K562 (cell line): Measurements from ENCODE around the gene RNF166. TPM values are rescaled to one million over a fixed set of nuclear protein-coding genes. Genes with fewer than 3 reads are reported as not detected.
A peak's percentile ranks its signal among the peaks of the same experiment; 100 is the strongest.

Experiments used
- ETS2 ChIP-seq: IDR thresholded peaks from 2 replicates; pipeline ENCODE4 v1.6.1; 2016; ENCODE audit warnings: borderline replicate concordance, missing genetic modification characterization, mild to moderate bottlenecking, moderate library complexity, missing compliant biosample characterization; ENCODE audit not compliant: poor library complexity, severe bottlenecking
- KAT8 ChIP-seq: fragments of 450-650 bp; IDR thresholded peaks from 2 replicates; pipeline ENCODE4 v1.6.1; 2016; ENCODE audit warnings: low read depth, mild to moderate bottlenecking
- NCOA2 ChIP-seq, 2 experiments: fragments of 450-650 bp; IDR thresholded peaks; 2 replicates each; pipeline ENCODE4 v1.6.1; 2018; ENCODE audit warnings: mild to moderate bottlenecking in 2 of 2, moderate library complexity in 1 of 2; ENCODE audit not compliant: partially characterized antibody in 2 of 2
- PCBP1 ChIP-seq: fragments of 200-400 bp; formaldehyde crosslinking; IDR thresholded peaks from 2 replicates; pipeline ENCODE4 v1.6.1; 2018; ENCODE audit warnings: mild to moderate bottlenecking, low read depth, low read length; ENCODE audit not compliant: poor library complexity, severe bottlenecking
- POLR2A ChIP-seq: fragments of 450-650 bp; conservative IDR thresholded peaks from 2 replicates; pipeline ENCODE4 v1.6.1; 2016
- POLR2G ChIP-seq: fragments of 200-400 bp; formaldehyde crosslinking; IDR thresholded peaks from 2 replicates; pipeline ENCODE4 v1.6.1; 2017; ENCODE audit warnings: low read depth, mild to moderate bottlenecking, antibody characterized with exemption, low read length, moderate library complexity
- RBFOX2 ChIP-seq: fragments of 200-400 bp; formaldehyde crosslinking; IDR thresholded peaks from 2 replicates; pipeline ENCODE4 v1.6.1; 2017; ENCODE audit warnings: low read depth, mild to moderate bottlenecking, low read length, moderate library complexity
- STAT5B ChIP-seq: fragments of 250-450 bp; sonication (Bioruptor Pico); IDR thresholded peaks from 2 replicates; pipeline ENCODE4 v1.8.0; 2021; ENCODE audit warnings: mild to moderate bottlenecking, inconsistent platforms
- ZNF77 ChIP-seq: fragments of 250-450 bp; sonication (Bioruptor Pico); IDR thresholded peaks from 2 replicates; pipeline ENCODE4 v1.5.0; 2020
- polyA plus RNA-seq, 8 experiments: library from polyadenylated mRNA; depleted of rRNA in 4 of 8; stranded (reverse) in 5 of 8; unstranded in 3 of 8; fragments of >200 nt; fragmentation: Nextera tagmentation in 2 of 8; fragmentation: Illumina TruSeq in 1 of 8; extraction: Ambion mirVana in 2 of 8; extraction: Trizol in 1 of 8; gene quantifications; 2 replicates each; pipeline versions ENCODE4 v1.2.1 to v1.2.3, GENCODE V29; 2011 to 2014; ENCODE audit warnings: inconsistent platforms in 1 of 8, missing spikeins in 1 of 8
- total RNA-seq, 7 experiments: library from RNA; depleted of rRNA in 6 of 7; stranded (reverse); fragments of >200 nt in 6 of 7; fragmentation: Illumina TruSeq in 2 of 7; extraction: Trizol in 2 of 7; gene quantifications; 2 replicates each; pipeline versions ENCODE4 v1.2.1 to v1.2.3, GENCODE V29; 2011 to 2021; ENCODE audit warnings: low replicate concordance in 1 of 7

The RNF166 gene
- total and polyA plus RNA-seq, 9 of the 15 experiments (the other 6 are each of a cell fraction or from before 2014, with no cell fraction given): 0.56 to 60.3 (median 19.5) TPM

- TF ChIP-seq KAT8: no peak
- TF ChIP-seq NCOA2 (IDR thresholded peaks at IDR 0.05; ENCODE audit: partially characterized antibody in 2 of 2): no peak
- TF ChIP-seq ZNF77 (CRISPR knock-in tag): no peak
- TF ChIP-seq RBFOX2: 0 out of 2 replicates have a peak, but pooled peaks have one; percentile 20
- TF ChIP-seq POLR2A: peak; percentile 54
- TF ChIP-seq POLR2G: peak; percentile 67
- no peak for TF ChIP-seq ETS2 (tag)
- peak; percentile 70 for TF ChIP-seq PCBP1
- no peak for TF ChIP-seq STAT5B (CRISPR knock-in tag)
These were observed 8.5 kb upstream of the RNF166 start (continued) for GRCh38 chr16:88714420-88715302.
